ENCODE data around the gene UBTD1.

DNA sequence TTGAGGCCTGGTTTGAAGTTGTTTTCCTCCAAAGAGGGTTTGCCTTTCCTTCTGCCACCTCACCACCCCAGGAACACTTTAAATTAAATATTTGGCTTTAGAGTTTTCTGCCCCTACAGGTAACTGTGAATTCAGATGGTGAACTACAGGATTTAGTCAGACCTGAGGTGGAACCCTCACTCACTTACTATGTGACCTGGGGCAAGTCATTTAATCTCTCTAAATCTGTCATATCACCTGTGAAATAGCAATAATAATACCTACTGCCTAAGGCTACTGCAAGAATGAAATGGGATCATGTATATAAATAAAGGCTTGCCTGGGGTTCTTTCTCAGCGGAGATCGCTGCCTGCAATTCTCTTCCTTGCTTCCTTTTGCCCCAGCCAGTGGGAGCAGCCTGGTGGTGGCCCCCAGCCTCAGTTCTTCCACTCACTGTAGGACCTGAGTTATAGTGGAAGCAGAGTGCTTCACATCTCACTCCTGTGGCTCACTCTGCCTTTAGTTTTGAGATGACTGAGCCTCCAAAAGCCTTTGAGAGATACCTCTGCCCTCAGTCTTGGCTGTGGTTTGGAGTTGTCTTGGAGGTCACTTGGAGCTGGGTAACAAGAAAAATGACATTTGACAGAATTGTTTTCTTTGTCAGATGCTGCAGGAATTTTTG, 67.7 kb downstream of the UBTD1 start:
- TF ChIP-seq POLR2A (IDR thresholded peaks at IDR 0.05; ENCODE audit: low read depth, low read length) (no peak), POU2F2 (IDR thresholded peaks at IDR 0.05; ENCODE audit: low read depth, low read length) (no peak)
